Measurements from ENCODE around the gene PSD2.

The PSD2 gene

GRCh38 chr5:139835656-139836055 lies 40.0 kb downstream of the PSD2 start:
- DNase-seq (ENCODE audit: low read depth in 2 of 2, low spot score in 1 of 2), result no peak

- DNase-seq (ENCODE audit: low read depth in 2 of 2, low spot score in 1 of 2), result no peak
Measured at GRCh38 chr5:139836469-139837208, 41.0 kb downstream of the PSD2 start.

- no peak for DNase-seq (ENCODE audit: low read depth in 2 of 2, low spot score in 1 of 2)
Measured at GRCh38 chr5:139837711-139838380, 42.2 kb downstream of the PSD2 start.

- DNase-seq (ENCODE audit: low read depth in 2 of 2, low spot score in 1 of 2), result no peak
Measured at GRCh38 chr5:139838381-139839197, 43.0 kb downstream of the PSD2 start.

- DNase-seq (ENCODE audit: low read depth in 2 of 2, low spot score in 1 of 2), result no peak
Measured at GRCh38 chr5:139839232-139839815, 43.7 kb downstream of the PSD2 start.

GRCh38 chr5:139839918-139840317 lies 44.3 kb downstream of the PSD2 start:
- DNase-seq (ENCODE audit: low read depth in 2 of 2, low spot score in 1 of 2), result no peak

- no peak for DNase-seq (ENCODE audit: low read depth in 2 of 2, low spot score in 1 of 2)
Measured at GRCh38 chr5:139841549-139841948, 45.9 kb downstream of the PSD2 start.

GRCh38 chr5:139842321-139842720 lies 46.7 kb downstream of the PSD2 start:
- no peak for DNase-seq (ENCODE audit: low read depth in 2 of 2, low spot score in 1 of 2)

- DNase-seq (ENCODE audit: low read depth in 2 of 2, low spot score in 1 of 2), result no peak
Measured at GRCh38 chr5:139843991-139844390, 48.4 kb downstream of the PSD2 start.

GRCh38 chr5:139844472-139845145 lies 49.0 kb downstream of the PSD2 start:
- DNase-seq (ENCODE audit: low read depth in 2 of 2, low spot score in 1 of 2), result peak; percentile 46 to 49

GRCh38 chr5:139845846-139846681 lies 50.5 kb downstream of the PSD2 start:
- no peak for DNase-seq (ENCODE audit: low read depth in 2 of 2, low spot score in 1 of 2)

GRCh38 chr5:139847091-139847490 lies 51.5 kb downstream of the PSD2 start:
- no peak for DNase-seq (ENCODE audit: low read depth in 2 of 2, low spot score in 1 of 2)

- peak; percentile 38 to 67 for DNase-seq (ENCODE audit: low read depth in 2 of 2, low spot score in 1 of 2)
Measured at GRCh38 chr5:139847790-139848507, 52.3 kb downstream of the PSD2 start.

GRCh38 chr5:139848508-139849100 lies 53.0 kb downstream of the PSD2 start:
- peak in 1 of 2 donors; percentile 14 for DNase-seq (ENCODE audit: low read depth in 2 of 2, low spot score in 1 of 2)

- DNase-seq (ENCODE audit: low read depth in 2 of 2, low spot score in 1 of 2), result no peak
Measured at GRCh38 chr5:139849501-139849900, 53.9 kb downstream of the PSD2 start.

- DNase-seq (ENCODE audit: low read depth in 2 of 2, low spot score in 1 of 2), result no peak
Measured at GRCh38 chr5:139849942-139850341, 54.3 kb downstream of the PSD2 start.

- no peak for DNase-seq (ENCODE audit: low read depth in 2 of 2, low spot score in 1 of 2)
Measured at GRCh38 chr5:139850423-139851016, 54.9 kb downstream of the PSD2 start.

GRCh38 chr5:139851558-139851957 lies 56.0 kb downstream of the PSD2 start:
- DNase-seq (ENCODE audit: low read depth in 2 of 2, low spot score in 1 of 2), result no peak

- no peak for DNase-seq (ENCODE audit: low read depth in 2 of 2, low spot score in 1 of 2)
Measured at GRCh38 chr5:139852696-139853095, 57.1 kb downstream of the PSD2 start.
